HG03520 (cell line): ENCODE data around the gene SULT1A1.
"Not testable (repeated sequence)": the region's sequence is repeated elsewhere in the genome, so short reads cannot be mapped to it uniquely, and the experiment has no call there.

Experiments used
- ATAC-seq: cut with Tn5 transposase; IDR thresholded peaks from one replicate; pipeline ENCODE4 v1.9.1; 2021; ENCODE audit warnings: mild to moderate bottlenecking, moderate library complexity; ENCODE audit not compliant: unreplicated experiment

SULT1A1 gene

DNA sequence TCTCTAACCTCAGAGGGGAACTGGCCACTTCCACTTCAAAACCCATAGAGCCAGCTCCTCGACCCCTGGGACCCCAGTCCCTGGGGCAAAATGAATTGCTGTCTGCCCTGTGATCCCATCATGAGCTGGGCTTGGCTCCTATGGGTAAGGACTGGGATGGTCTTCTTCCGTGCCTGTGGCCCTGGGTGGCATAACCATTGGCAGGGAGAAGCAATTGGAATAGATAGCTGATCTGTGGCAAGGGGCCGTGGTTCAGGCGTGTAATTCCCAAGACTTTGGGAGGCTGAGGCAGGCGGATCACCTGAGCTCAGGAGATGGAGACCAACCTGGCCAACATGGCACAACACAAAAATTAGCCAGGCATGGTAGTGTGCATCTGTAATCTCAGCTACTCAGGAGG, 17.3 kb downstream of the SULT1A1 start:
- no peak for ATAC-seq

DNA sequence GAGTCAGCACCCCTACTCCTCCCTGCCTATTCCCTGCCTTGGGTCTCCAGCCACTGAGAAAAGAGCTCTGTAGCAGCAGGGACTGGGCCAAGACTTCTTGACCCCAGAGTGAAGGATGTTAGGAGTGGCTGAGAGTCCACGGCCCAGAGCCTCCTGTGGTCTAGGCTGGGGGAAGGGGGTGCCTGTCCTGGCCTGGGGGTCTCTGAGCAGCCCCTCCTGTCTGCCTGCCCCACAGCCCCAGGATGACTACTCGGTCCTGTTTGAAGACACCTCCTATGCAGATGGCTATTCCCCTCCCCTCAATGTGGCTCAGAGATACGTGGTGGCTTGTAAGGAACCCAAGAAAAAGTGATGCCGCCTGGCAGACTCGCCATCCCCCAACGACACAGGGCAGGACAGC, 18.5 kb downstream of the SULT1A1 start:
- ATAC-seq, result no peak

- ATAC-seq, result no peak
These were observed 19.2 kb downstream of the SULT1A1 start for GRCh38 chr16:28590384-28591340.

GRCh38 chr16:28589930-28590329, 19.9 kb downstream of the SULT1A1 start:
- ATAC-seq, result no peak

DNA sequence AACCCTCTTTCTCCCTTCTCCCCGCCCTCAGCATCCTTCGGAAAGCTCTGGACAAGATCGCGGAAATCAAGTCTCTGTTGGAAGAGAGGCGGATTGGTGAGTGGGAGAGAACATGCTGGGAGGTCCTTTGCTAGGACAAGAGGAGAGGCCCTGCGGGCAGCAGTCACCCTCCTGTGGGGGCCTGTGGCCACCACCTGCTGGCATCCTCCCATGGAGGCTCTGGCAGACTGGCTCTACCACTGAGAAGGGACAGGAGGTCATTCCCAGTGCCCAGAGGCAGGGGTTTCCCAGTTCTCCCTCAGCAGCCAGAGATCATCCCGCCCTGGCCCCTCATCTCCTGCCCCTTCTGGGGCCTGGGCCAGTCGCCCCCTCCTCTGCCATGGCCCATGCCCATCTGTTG, 20.8 kb downstream of the SULT1A1 start:
- no peak for ATAC-seq

DNA sequence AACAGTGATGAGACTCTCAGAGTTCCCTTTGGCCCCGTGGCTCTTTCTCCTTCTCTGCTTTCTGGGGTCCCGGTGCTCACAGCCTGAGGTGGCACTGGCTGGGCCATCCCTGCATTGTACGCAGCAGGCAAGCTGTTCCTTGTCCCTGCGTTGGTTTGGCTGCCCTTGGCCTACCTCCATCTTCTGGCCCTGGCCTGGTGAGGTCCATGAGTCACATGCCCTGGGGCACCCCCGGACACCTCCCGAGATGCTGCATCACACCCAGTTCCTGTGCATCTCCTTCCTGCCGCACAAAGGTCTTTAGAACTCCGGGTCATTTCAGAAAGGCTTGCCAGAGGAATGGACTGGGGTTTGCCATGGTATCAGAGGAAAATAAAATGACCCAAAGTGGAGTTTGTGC, 22.5 kb downstream of the SULT1A1 start:
- ATAC-seq, result no peak

DNA sequence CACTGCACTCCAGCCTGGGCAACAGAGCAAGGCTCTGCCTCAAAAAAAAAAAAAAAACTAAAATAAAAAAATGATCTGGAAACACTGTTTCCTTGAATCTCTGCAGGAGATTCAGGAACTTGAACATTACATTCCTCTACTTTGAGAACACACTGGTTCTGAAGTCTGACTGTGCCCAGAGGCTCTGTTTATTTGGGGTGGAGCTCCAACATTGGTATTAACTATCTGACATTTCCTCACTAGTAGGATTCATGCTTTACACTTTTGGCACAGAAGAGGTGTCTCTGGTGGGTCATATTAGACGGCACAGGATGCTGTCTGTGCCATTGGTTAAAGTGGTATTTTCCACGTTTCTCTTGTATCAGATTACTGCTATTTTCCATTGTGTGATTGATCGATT, 23.4 kb downstream of the SULT1A1 start:
- ATAC-seq, result no peak

DNA sequence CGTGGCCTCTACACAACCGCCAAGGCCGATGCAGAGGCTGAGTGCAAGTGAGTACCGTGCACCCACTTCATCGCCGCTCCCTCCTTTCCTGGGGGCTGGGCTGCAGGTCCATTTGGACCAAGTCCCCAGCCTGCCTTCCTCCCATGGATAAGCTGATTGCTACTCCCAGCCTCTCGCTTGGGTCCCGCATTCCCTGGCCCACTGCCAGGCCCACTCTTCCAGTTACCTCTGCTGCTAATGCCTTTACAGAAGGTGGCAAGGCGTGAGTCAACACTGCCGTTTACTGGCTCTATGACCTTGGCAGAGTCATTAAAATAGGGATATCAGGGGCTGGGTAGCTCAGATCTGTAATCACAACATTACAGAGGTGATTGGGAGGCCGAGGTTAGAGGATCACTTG, 24.2 kb downstream of the SULT1A1 start:
- ATAC-seq, result no peak

GRCh38 chr16:28580726-28581315, 29.0 kb downstream of the SULT1A1 start:
- no peak for ATAC-seq

DNA sequence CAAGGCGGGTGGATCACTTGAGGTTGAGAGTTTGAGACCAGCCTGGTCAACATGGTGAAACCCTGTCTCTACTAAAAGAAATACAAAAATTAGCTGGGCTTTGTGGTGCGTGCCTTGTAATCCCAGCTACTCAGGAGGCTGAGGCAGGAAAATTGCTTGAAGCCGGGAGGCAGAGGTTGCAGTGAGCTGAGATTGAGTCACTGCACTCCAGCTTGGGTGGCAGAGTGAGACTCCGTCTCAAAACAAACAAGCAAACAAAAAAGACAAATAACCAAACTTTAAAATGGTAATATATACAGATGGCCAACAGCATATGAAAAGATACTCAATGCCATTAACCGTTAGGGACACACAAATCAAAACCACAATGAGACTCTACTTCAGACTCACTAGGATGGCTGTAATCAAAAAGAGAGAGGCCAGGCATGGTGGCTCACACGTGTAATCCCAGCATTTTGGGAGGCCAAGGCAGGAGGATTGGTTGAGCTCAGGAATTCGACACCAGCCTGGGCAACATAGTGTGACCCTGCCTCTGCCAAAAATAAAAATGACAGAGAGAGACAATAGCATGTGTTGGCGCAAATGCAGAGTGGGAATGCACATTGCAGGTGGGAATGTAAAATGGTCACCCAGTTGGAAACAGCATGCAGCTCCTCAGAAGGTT, 34.3 kb downstream of the SULT1A1 start:
- no peak for ATAC-seq

DNA sequence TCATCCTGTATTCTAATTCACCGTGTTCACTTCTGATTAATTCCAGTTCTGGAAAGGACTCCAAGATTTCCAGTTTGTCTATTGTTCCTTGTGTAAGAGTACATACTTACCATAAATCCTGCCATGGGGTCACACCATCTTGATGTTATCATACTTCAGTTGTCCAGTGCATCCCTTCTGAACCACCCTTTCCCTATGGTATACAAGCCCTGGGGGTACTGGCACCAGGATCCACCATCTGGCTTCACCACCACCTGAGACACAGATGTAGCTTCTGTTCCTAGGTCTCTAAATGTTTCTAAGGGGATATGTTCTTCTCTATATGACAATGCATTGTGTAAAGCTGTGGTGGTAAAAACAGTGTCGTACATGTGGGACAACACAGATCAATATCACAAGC, 34.9 kb downstream of the SULT1A1 start:
- ATAC-seq, result no peak

DNA sequence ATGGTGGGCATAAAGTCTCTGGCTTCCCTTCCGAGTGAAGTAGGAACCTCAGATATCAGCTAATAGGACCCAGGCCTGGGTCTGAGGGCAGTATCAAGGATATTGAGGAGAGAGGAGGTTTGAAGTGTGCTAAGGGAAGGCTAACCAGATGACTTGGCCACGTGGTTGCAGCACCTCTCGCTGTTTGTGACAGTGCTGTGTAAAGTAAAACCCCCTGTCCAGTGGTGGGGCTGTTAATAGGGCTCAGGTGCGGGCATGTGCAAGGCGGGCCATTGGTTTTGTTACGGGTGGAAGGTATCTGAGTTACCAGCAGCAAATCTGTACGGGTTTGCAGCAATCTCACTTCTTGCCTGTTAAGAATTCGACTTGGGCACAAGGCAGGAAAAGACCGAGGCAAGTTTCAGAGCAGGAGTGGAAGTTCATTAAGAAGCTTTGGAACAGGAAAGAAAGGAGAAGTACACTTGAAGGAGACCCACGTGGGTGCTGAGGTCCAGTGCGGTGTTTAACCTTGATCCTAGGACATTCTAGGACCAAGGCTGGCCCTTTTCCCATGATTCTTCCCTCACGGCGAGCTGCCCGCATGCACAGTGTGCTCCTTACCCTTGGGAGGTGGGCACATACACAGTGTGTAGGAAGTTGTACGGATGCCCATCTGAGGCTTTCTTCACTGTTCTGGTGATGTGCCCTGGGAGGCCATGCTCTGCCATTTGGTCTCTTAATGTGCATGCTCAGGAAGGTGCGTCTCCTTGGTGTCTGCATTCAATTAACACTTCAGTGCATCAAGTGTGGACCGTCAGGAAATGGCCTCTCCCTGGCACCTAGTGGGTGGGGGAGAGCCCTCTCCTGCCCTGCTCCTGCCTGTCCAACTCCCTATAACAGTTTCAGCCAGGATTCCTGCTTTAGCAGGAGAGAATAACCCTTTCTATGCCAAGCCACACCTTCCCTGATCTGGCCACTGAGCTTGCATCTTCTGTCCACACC, 35.8 kb downstream of the SULT1A1 start:
- no peak for ATAC-seq

DNA sequence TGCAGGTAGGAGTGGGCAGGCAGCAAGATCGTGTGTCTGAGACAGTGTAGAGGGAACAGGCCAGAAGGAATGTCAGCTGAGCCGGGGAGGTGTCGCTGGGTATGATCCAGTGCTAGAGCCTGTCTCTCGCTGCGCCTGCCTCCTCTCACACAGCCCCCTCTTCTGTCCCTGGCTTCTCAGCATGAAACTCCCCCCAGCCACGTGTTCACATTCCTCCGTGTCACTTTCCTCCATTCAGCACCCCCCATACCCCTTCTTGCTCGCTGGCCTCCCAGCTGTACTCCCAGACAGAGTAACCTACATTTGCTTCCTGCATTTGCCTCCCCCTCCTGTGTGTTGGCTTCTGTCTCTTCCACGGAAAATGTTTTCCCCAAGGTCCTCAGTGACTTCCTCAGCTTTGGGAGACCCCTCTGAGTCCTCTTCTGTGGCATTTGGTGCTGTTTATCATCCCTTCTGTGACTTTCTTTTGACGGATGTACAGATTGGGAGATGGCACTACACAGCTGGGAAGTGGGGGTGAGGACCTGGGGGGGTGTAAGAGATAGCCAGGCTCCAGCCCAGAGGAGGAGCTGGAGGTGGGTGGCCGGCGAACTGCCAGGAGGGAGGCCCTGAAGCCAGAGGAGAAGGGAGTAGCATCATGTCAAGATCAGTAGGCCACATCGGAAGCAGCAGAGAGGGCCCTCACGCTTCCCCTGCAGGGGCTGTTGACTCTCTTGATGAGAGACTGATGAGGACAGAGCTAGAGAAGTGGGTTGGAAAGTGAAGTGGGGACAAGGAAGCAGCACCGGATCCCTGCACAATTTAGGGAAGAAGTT, 36.9 kb downstream of the SULT1A1 start:
- ATAC-seq, result no peak

DNA sequence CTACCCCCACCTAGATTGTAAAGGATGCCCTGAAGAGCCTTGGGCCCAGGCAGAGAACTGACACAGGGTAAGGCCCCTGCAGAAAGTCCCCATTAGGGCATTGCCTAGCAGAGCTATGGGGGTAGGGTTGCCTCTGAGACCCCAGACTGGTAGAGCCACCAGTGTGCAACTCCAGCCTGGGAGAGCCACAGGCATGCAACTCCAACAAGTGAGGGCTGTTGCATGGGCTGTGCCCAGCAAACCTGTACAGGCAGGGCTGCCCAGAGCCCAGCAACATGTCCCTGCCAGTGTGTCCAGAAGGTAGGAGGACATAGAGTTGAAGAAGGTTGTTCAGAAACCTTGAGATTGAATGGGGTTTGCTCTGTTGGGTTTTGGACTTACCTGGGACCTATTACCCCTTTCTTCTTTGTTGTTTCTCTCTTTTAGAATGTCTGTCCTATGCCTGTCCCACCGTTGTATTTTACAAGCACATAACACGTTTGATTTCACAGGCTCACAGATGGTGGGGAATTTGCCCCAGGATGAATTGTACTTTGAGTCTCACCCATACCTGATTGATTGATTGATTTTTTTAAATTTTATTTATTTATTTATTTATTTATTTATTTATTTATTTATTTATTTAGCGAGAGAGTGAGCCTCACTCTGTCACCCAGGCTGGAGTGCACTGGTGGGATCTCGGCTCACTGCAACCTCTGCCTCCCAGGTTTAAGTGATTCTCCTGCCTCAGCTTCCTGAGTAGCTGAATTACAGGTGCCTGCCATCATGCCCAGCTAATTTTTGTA, 39.7 kb downstream of the SULT1A1 start:
- ATAC-seq, result no peak

DNA sequence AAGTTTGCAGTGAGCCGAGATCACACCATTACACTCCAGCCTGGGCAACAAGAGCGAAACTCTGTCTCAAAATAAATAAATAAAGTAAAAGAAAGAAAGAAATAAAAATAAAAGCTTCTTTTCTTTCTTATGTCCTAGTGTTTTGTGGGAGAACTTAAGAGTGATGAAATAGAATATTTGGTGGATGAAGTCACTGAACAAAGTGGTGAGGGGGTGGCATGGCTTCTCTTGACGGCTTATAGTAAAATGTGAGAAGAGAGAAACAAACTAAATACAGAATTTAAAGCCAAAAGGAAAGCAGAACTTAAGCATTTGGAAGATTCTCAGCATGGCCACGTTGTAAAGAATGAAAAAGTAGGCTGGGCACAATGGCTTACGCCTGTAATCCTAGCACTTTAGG, 40.8 kb downstream of the SULT1A1 start:
- no peak for ATAC-seq

DNA sequence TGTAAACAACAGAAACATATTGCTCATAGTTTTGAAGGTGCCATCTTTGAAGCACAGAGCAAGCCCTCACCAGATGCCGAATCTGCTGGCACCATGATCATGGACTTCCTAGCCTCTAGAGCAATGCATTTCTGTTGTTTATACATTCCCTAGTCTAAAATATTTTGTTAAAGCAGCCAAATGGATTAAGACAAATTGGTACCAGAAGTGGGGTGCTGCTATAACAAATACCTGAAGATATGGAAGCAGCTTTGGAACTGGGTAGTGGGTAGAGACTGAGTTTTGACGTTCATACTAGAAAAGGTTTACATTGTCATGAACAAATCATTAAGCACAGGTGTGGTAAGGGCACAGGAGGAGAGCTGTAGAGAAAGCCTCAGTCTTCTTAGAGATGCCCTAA, 42.6 kb downstream of the SULT1A1 start:
- ATAC-seq, result no peak

- not testable (repeated sequence) for ATAC-seq
These were observed 43.5 kb downstream of the SULT1A1 start for GRCh38 chr16:28566233-28566925.

- no peak for ATAC-seq
These were observed 46.6 kb downstream of the SULT1A1 start for GRCh38 chr16:28563218-28563617.
